ENCODE data around the gene TMEM11.

The TMEM11 gene

GRCh38 chr17:21163101-21163500 lies 50.9 kb downstream of the TMEM11 start:
- Histone ChIP-seq H3K27me3 (replicated peaks; ENCODE audit: insufficient read depth, low read length) (no peaks in the 10 kb centered on the region), H4K20me1 (ENCODE audit: insufficient read depth, low read length) (no peaks in the 10 kb centered on the region), H3K4me1 (ENCODE audit: low read length) (peaks cover 30% of the 10 kb centered on the region), H3K9me2 (replicated peaks; ENCODE audit: insufficient read depth, low read length) (no peaks in the 10 kb centered on the region), H2AFZ (ENCODE audit: low read length) (no peak overlapping the region), H3K9me3 (replicated peaks; ENCODE audit: insufficient read depth, low read length) (no peaks in the 10 kb centered on the region), H3K4me2 (ENCODE audit: low read depth, low read length) (0 out of 2 replicates have a peak overlapping the region, but pooled peaks have one; percentile 9), H3K4me3 (ENCODE audit: low read length) (no peak overlapping the region), H3K36me3 (replicated peaks; ENCODE audit: insufficient read depth, low read length) (no peaks in the 10 kb centered on the region), H3K9ac (ENCODE audit: low read length) (no peak overlapping the region), H3K27ac (ENCODE audit: low read length) (no peak overlapping the region), H3F3A (ENCODE audit: insufficient read depth, low read length) (0 out of 2 replicates have a peak, but pooled peaks cover 2% of the 10 kb centered on the region), H3K79me2 (ENCODE audit: low read length) (peaks cover 6% of the 10 kb centered on the region; the same call in 1 of the 2 replicates)
- peak; percentile 17 for DNase-seq
- TF ChIP-seq EZH2phosphoT487 (IDR thresholded peaks at IDR 0.05; ENCODE audit: low read length) (no peak), CTCF (IDR thresholded peaks at IDR 0.05; ENCODE audit: low read length) (no peak), EZH2 (optimal IDR thresholded peaks at IDR 0.05; ENCODE audit: low read depth, low read length) (no peak)

- no peaks in the 10 kb centered on the region for H4K20me1 ChIP-seq (ENCODE audit: insufficient read depth, low read length)
- H3K4me2 ChIP-seq (ENCODE audit: low read depth, low read length), result no peak overlapping the region
Measured at GRCh38 chr17:21162394-21162775, 51.6 kb downstream of the TMEM11 start.

DNA sequence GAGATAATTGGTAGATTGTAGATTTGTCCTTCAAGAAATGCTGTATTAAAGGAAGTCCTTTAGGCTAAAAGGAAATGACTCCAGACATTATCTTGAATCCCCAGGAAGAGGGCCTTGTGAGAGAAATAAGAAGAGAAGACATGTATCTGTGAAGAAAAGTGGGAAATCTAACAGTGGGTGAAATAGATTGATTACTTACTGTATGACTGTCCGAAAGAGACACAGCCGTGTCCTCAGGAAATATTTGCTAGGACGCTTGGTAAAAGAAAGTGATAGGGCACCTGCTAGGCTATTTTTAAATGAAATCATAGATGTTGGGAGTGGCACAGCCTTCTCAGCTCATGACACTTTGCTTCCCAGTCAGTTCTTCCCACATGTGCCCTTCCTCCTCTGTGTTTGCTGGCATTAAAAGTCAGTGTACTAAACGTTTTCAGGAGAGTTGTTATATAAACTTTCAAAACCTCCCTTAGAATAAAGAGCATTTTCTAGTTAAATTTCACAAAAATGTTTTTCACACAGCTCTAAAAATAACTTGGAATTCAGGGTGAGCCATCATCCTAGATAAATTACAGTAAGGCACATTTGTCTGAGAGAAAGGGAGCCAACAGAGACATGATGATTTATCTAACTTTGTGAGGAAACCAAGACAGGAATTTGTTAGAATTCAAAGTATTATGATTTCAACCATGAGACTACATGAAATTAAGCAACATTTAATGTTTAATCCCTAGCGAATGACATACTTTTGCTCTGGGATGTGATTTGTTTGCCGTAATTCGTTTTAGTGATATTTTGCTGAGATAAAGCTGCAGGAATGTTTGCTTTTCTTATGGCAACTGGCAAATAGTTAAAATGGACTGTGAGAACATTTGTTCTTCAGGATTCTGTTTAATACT lies 52.2 kb downstream of the TMEM11 start:
- TF ChIP-seq EZH2 (optimal IDR thresholded peaks at IDR 0.05; ENCODE audit: low read depth, low read length) (no peak), CTCF (IDR thresholded peaks at IDR 0.05; ENCODE audit: low read length) (no peak), EZH2phosphoT487 (IDR thresholded peaks at IDR 0.05; ENCODE audit: low read length) (no peak)
- DNase-seq, result no peak
- H3K27me3 ChIP-seq (replicated peaks; ENCODE audit: insufficient read depth, low read length), result no peaks in the 10 kb centered on the region
- H3K4me3 ChIP-seq (ENCODE audit: low read length), result no peak overlapping the region
- H3K9me3 ChIP-seq (replicated peaks; ENCODE audit: insufficient read depth, low read length), result no peaks in the 10 kb centered on the region
- H3K4me2 ChIP-seq (ENCODE audit: low read depth, low read length), result peak overlapping the region; percentile 30; the same call in 1 of the 2 replicates
- H3F3A ChIP-seq (ENCODE audit: insufficient read depth, low read length), result 0 out of 2 replicates have a peak, but pooled peaks cover 2% of the 10 kb centered on the region
- peaks cover 6% of the 10 kb centered on the region; the same call in 1 of the 2 replicates for H3K79me2 ChIP-seq (ENCODE audit: low read length)
- H3K9me2 ChIP-seq (replicated peaks; ENCODE audit: insufficient read depth, low read length), result no peaks in the 10 kb centered on the region
- no peak overlapping the region for H3K9ac ChIP-seq (ENCODE audit: low read length)
- no peak overlapping the region for H3K27ac ChIP-seq (ENCODE audit: low read length)
- no peak overlapping the region for H2AFZ ChIP-seq (ENCODE audit: low read length)
- no peaks in the 10 kb centered on the region for H4K20me1 ChIP-seq (ENCODE audit: insufficient read depth, low read length)
- peaks cover 30% of the 10 kb centered on the region for H3K4me1 ChIP-seq (ENCODE audit: low read length)
- H3K36me3 ChIP-seq (replicated peaks; ENCODE audit: insufficient read depth, low read length), result no peaks in the 10 kb centered on the region

More at GRCh38 chr17:21162394-21162775, 51.6 kb downstream of the TMEM11 start:
- 0 out of 2 replicates have a peak, but pooled peaks cover 2% of the 10 kb centered on the region for H3F3A ChIP-seq (ENCODE audit: insufficient read depth, low read length)
- no peak overlapping the region for H3K27ac ChIP-seq (ENCODE audit: low read length)
- no peaks in the 10 kb centered on the region for H3K36me3 ChIP-seq (replicated peaks; ENCODE audit: insufficient read depth, low read length)
- no peak overlapping the region for H3K4me3 ChIP-seq (ENCODE audit: low read length)
- no peak overlapping the region for H3K9ac ChIP-seq (ENCODE audit: low read length)
- H3K79me2 ChIP-seq (ENCODE audit: low read length), result peaks cover 6% of the 10 kb centered on the region; the same call in 1 of the 2 replicates
- no peak overlapping the region for H2AFZ ChIP-seq (ENCODE audit: low read length)
- no peaks in the 10 kb centered on the region for H3K27me3 ChIP-seq (replicated peaks; ENCODE audit: insufficient read depth, low read length)
- DNase-seq, result no peak
- H3K4me1 ChIP-seq (ENCODE audit: low read length), result peaks cover 30% of the 10 kb centered on the region
- no peaks in the 10 kb centered on the region for H3K9me3 ChIP-seq (replicated peaks; ENCODE audit: insufficient read depth, low read length)
- no peak for TF ChIP-seq EZH2 (optimal IDR thresholded peaks at IDR 0.05; ENCODE audit: low read depth, low read length)
- no peak for TF ChIP-seq CTCF (IDR thresholded peaks at IDR 0.05; ENCODE audit: low read length)
- TF ChIP-seq EZH2phosphoT487 (IDR thresholded peaks at IDR 0.05; ENCODE audit: low read length), result no peak
- no peaks in the 10 kb centered on the region for H3K9me2 ChIP-seq (replicated peaks; ENCODE audit: insufficient read depth, low read length)

Measured in MM.1S (cell line).